Measurements from ENCODE around the gene GNE.

Gene GNE

DNA sequence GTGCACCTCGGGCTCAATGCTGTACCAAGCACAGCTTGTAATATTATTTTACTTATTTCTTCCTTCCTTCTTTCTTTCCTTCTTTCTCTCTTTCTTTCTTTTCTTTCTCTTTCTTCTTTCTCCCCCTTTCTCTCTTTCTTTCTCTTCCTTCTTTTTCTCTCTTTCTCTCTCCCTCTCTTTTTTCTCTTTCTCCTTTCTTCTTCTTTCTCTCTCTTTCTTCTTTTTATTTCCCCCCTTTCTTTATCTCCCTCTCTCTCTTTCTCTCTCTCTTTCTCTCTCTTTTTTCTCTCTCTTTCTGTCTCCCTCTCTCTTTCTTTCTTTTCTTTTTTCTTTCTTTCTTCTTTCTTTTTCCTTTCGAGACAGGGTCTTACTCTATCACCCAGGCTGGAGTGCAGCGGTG is 32.7 kb upstream of the GNE start:
- H3K36me3 ChIP-seq (ENCODE audit: control insufficient read depth, insufficient read depth, low read length): no peaks in the 10 kb centered on the region
- H3K27me3 ChIP-seq (ENCODE audit: control insufficient read depth, insufficient read depth, low read length): no peaks in the 10 kb centered on the region
- no peak overlapping the region for H3K4me3 ChIP-seq (ENCODE audit: low read length)
- WGBS (ENCODE audit: insufficient coverage, insufficient read length): no CpG with 5 or more reads among the region's 3 CpGs
- H3K9me3 ChIP-seq (ENCODE audit: control insufficient read depth, insufficient read depth, low read length): no peaks in the 10 kb centered on the region
- no peaks in the 10 kb centered on the region for H3K4me1 ChIP-seq (ENCODE audit: control insufficient read depth, insufficient read depth, low read length)
- H3K27ac ChIP-seq (ENCODE audit: low read length): no peak overlapping the region
- DNase-seq (ENCODE audit: low read depth, low spot score): no peak

DNA sequence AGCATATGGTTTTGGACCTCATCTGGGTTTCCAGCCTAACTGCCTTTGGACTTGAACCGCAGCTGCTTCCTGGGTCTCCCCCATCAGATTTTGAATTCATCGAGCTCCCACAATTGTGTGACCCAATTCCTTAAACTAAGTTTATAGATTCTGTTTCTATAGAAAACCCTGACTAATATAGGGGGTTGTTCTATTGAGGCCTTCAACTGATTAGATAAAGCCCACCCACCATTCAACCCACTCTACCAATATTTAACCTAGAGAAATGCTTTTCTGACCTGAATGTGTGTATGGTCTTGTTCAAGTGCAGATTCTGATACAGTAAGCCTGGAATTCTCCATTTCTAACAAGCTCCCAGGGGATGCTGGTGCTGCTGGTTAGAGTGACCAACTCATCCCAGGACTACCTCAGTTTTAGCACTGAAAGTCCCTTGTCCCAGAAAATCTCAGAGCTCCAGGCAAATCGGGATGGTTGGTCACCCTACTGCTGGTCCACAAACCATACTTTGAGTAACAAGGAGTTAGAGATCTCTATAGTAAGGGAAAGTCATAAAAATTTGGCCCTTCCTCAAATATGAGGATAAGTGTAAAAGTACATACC is 31.7 kb upstream of the GNE start:
- no peak overlapping the region for H3K4me3 ChIP-seq (ENCODE audit: low read length)
- H3K27ac ChIP-seq (ENCODE audit: low read length): no peak overlapping the region
- DNase-seq (ENCODE audit: low read depth, low spot score): no peak
- WGBS (ENCODE audit: insufficient coverage, insufficient read length): no CpG with 5 or more reads among the region's 3 CpGs
- no peaks in the 10 kb centered on the region for H3K4me1 ChIP-seq (ENCODE audit: control insufficient read depth, insufficient read depth, low read length)
- no peaks in the 10 kb centered on the region for H3K27me3 ChIP-seq (ENCODE audit: control insufficient read depth, insufficient read depth, low read length)
- no peaks in the 10 kb centered on the region for H3K36me3 ChIP-seq (ENCODE audit: control insufficient read depth, insufficient read depth, low read length)
- H3K9me3 ChIP-seq (ENCODE audit: control insufficient read depth, insufficient read depth, low read length): no peaks in the 10 kb centered on the region

DNA sequence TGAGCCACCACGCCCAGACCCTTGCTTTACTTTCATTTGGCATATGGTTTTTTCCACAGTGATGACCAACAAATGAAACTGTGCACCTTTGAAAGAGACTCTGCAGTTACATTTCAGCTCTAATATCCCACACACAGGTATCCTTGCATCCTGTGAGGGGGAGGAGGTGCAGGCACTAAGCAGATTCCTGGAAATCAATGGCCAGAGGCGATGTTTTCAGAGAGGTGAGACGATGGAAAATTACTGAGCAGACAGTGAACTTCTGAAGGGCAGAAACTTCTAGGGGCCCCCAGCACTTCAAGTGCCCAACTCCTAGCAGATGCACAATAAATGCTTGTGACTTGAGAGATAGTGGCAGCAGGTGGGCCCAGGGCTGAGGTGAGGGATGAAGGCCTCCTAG is 29.8 kb upstream of the GNE start:
- Histone ChIP-seq H3K4me3 (ENCODE audit: low read length) (no peak overlapping the region), H3K27me3 (ENCODE audit: control insufficient read depth, insufficient read depth, low read length) (no peaks in the 10 kb centered on the region), H3K9me3 (ENCODE audit: control insufficient read depth, insufficient read depth, low read length) (no peaks in the 10 kb centered on the region), H3K27ac (ENCODE audit: low read length) (no peak overlapping the region), H3K36me3 (ENCODE audit: control insufficient read depth, insufficient read depth, low read length) (no peaks in the 10 kb centered on the region), H3K4me1 (ENCODE audit: control insufficient read depth, insufficient read depth, low read length) (no peaks in the 10 kb centered on the region)
- no peak for DNase-seq (ENCODE audit: low read depth, low spot score)
- no CpG with 5 or more reads among the region's 3 CpGs for WGBS (ENCODE audit: insufficient coverage, insufficient read length)

DNA sequence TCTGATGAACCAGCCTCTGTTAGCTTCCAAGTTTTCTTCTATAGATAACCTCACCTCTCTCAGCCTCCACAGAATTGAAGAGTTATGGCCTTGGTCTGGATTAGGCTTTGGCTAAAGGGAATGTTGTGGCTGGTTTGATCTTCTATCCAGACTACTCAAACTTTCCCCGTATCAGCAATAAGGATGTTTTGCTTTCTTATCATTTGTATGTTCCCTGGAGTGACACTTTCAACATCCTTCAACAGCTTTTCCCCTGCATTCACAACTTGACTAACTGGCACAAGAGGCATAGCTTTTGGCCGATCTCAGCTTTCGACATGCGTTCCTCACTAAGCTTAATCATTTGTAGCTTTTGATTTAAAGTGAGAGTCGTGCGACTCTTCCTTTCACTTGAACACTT is 28.1 kb upstream of the GNE start:
- Histone ChIP-seq H3K27me3 (ENCODE audit: control insufficient read depth, insufficient read depth, low read length) (no peaks in the 10 kb centered on the region), H3K27ac (ENCODE audit: low read length) (no peak overlapping the region), H3K9me3 (ENCODE audit: control insufficient read depth, insufficient read depth, low read length) (no peaks in the 10 kb centered on the region), H3K4me3 (ENCODE audit: low read length) (no peak overlapping the region), H3K4me1 (ENCODE audit: control insufficient read depth, insufficient read depth, low read length) (no peaks in the 10 kb centered on the region), H3K36me3 (ENCODE audit: control insufficient read depth, insufficient read depth, low read length) (no peaks in the 10 kb centered on the region)
- no CpG with 5 or more reads among the region's 6 CpGs for WGBS (ENCODE audit: insufficient coverage, insufficient read length)
- DNase-seq (ENCODE audit: low read depth, low spot score): no peak

DNA sequence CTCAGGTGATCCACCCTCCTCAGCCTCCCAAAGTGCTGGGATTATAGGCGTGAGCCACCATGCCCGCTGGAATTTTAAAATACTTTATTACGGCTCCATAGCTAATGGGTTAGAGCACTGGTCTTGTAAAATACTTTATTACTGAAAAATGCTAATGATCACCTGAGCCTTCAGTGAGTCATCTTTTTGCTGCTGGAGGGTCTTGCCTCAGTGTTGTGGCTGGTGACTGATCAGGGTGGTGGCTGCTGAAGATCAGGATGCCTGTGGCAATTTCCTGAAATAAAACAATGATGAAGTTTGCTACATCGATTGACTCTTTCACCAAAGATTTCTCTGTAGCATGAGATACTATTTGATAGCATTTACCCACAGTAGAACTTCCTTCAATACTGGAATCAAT is 26.0 kb upstream of the GNE start:
- no CpG with 5 or more reads among the region's 4 CpGs for WGBS (ENCODE audit: insufficient coverage, insufficient read length)
- no peaks in the 10 kb centered on the region for H3K9me3 ChIP-seq (ENCODE audit: control insufficient read depth, insufficient read depth, low read length)
- no peak overlapping the region for H3K27ac ChIP-seq (ENCODE audit: low read length)
- H3K4me1 ChIP-seq (ENCODE audit: control insufficient read depth, insufficient read depth, low read length): no peaks in the 10 kb centered on the region
- DNase-seq (ENCODE audit: low read depth, low spot score): no peak
- no peak overlapping the region for H3K4me3 ChIP-seq (ENCODE audit: low read length)
- no peaks in the 10 kb centered on the region for H3K27me3 ChIP-seq (ENCODE audit: control insufficient read depth, insufficient read depth, low read length)
- no peaks in the 10 kb centered on the region for H3K36me3 ChIP-seq (ENCODE audit: control insufficient read depth, insufficient read depth, low read length)

DNA sequence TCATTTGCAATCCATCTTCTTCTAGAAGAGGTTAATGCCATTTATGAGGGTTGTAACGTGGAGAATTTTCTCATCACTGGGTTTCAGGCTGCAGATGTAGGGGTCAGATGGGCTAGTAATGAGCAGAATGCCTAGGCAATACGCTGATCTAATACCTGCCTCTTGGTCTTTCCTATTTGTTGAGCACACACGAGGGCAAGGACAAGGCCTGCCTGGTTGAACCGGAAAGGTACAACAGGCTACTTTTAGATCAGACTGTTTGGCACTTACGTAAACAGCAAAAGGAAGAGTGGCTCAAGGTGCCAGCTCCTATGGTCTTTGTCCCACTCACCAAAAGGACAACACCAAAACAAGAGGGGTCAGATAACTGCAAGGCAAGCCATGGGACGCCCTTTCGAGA is 24.0 kb upstream of the GNE start:
- Histone ChIP-seq H3K27ac (ENCODE audit: low read length) (no peak overlapping the region), H3K4me1 (ENCODE audit: control insufficient read depth, insufficient read depth, low read length) (no peaks in the 10 kb centered on the region), H3K4me3 (ENCODE audit: low read length) (no peak overlapping the region), H3K9me3 (ENCODE audit: control insufficient read depth, insufficient read depth, low read length) (no peaks in the 10 kb centered on the region), H3K27me3 (ENCODE audit: control insufficient read depth, insufficient read depth, low read length) (no peaks in the 10 kb centered on the region), H3K36me3 (ENCODE audit: control insufficient read depth, insufficient read depth, low read length) (no peaks in the 10 kb centered on the region)
- no CpG with 5 or more reads among the region's 7 CpGs for WGBS (ENCODE audit: insufficient coverage, insufficient read length)
- DNase-seq (ENCODE audit: low read depth, low spot score): no peak

DNA sequence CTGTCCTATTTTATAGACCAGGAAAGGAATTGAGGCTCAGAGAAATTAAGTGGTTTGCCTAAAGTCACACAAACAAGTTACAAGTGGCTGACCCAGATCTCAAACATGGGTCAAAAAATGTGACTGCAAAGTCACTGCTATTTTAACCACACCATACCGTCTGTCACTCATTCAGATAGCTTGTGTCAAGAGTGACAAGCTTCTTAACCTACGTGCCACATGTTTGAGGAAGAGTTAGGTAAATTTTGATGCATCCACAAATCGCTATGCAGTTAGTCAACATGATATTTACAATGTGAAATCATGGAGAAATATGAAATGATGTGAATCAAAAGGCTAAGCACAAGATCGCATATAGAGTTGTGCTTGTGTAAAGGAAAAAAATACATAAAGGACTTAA is 22.7 kb upstream of the GNE start:
- DNase-seq (ENCODE audit: low read depth, low spot score): no peak
- no CpG with 5 or more reads among the region's 4 CpGs for WGBS (ENCODE audit: insufficient coverage, insufficient read length)
- Histone ChIP-seq H3K36me3 (ENCODE audit: control insufficient read depth, insufficient read depth, low read length) (no peaks in the 10 kb centered on the region), H3K9me3 (ENCODE audit: control insufficient read depth, insufficient read depth, low read length) (no peaks in the 10 kb centered on the region), H3K27me3 (ENCODE audit: control insufficient read depth, insufficient read depth, low read length) (no peaks in the 10 kb centered on the region), H3K4me3 (ENCODE audit: low read length) (no peak overlapping the region), H3K27ac (ENCODE audit: low read length) (no peak overlapping the region), H3K4me1 (ENCODE audit: control insufficient read depth, insufficient read depth, low read length) (no peaks in the 10 kb centered on the region)

DNA sequence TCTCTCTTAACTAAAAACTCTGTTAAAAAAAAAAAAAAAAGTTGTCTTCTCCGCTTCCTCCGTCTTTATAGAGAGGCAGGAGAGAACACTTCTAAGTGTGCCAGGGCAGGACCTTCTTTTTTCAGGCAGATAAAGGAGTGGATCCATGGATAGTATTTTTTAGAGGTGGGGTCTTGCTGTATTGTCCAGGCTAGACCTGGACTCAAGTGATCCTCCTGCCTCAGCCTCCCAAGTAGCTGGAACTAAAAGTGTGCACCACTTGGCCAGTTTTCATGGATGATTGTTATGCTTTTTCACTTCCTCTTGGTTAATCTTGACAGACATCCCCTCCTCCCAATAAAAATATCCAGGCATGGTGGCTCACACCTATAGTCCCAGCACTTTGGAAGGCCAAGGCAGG is 20.0 kb upstream of the GNE start:
- no peaks in the 10 kb centered on the region for H3K27me3 ChIP-seq (ENCODE audit: control insufficient read depth, insufficient read depth, low read length)
- WGBS (ENCODE audit: insufficient coverage, insufficient read length): no CpG with 5 or more reads among the region's 2 CpGs

DNA sequence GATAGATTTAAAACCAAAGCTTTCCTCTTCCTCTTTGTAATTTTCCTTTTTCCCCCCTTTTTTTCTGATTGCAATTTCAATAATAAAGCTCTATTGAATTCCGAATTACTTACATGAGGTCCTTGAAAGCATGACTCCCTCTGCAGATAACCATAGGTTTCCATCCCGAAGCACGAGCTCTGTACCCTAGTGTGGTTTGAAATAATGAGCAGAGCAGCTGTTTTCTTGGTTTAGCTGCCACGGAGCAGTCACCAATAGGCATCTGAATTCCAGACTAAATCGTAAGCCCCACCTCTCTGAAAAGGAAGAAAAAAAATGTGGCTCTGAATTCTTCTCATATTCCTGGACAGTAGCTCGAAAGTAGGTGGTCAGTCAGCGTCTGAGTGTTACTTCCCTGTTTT is 18.5 kb upstream of the GNE start:
- Histone ChIP-seq H3K4me1 (ENCODE audit: control insufficient read depth, insufficient read depth, low read length) (no peaks in the 10 kb centered on the region), H3K27ac (ENCODE audit: low read length) (no peak overlapping the region), H3K9me3 (ENCODE audit: control insufficient read depth, insufficient read depth, low read length) (no peaks in the 10 kb centered on the region), H3K36me3 (ENCODE audit: control insufficient read depth, insufficient read depth, low read length) (no peaks in the 10 kb centered on the region), H3K27me3 (ENCODE audit: control insufficient read depth, insufficient read depth, low read length) (no peaks in the 10 kb centered on the region), H3K4me3 (ENCODE audit: low read length) (no peak overlapping the region)
- no peak for DNase-seq (ENCODE audit: low read depth, low spot score)
- no CpG with 5 or more reads among the region's 7 CpGs for WGBS (ENCODE audit: insufficient coverage, insufficient read length)

More for the DNA sequence above, 20.0 kb upstream of the GNE start:
- Histone ChIP-seq H3K9me3 (ENCODE audit: control insufficient read depth, insufficient read depth, low read length) (no peaks in the 10 kb centered on the region), H3K27ac (ENCODE audit: low read length) (no peak overlapping the region), H3K36me3 (ENCODE audit: control insufficient read depth, insufficient read depth, low read length) (no peaks in the 10 kb centered on the region), H3K4me1 (ENCODE audit: control insufficient read depth, insufficient read depth, low read length) (no peaks in the 10 kb centered on the region), H3K4me3 (ENCODE audit: low read length) (no peak overlapping the region)
- DNase-seq (ENCODE audit: low read depth, low spot score): no peak

DNA sequence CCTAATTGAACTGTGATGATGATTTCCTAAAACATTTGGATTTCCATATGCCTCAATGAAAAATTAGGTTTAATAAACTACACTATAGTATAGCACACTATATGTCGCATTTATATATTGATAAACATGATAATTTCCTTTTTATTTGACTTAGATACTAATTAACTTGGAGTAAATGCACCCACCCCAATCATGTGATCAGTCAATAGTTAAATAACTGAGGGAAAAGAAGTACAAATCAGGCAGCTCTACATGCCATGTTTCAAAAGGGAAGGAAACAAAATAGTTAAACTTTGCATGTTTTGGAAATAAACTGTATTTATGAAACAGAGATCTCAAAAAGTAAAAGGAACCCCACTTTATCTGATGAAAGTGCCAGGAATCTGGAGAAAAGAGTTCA is 18.0 kb upstream of the GNE start:
- H3K27ac ChIP-seq (ENCODE audit: low read length): no peak overlapping the region
- H3K4me3 ChIP-seq (ENCODE audit: low read length): no peak overlapping the region
- H3K9me3 ChIP-seq (ENCODE audit: control insufficient read depth, insufficient read depth, low read length): no peaks in the 10 kb centered on the region
- no CpG with 5 or more reads among the region's 1 CpG for WGBS (ENCODE audit: insufficient coverage, insufficient read length)
- H3K27me3 ChIP-seq (ENCODE audit: control insufficient read depth, insufficient read depth, low read length): no peaks in the 10 kb centered on the region
- no peak for DNase-seq (ENCODE audit: low read depth, low spot score)
- H3K4me1 ChIP-seq (ENCODE audit: control insufficient read depth, insufficient read depth, low read length): no peaks in the 10 kb centered on the region
- no peaks in the 10 kb centered on the region for H3K36me3 ChIP-seq (ENCODE audit: control insufficient read depth, insufficient read depth, low read length)

DNA sequence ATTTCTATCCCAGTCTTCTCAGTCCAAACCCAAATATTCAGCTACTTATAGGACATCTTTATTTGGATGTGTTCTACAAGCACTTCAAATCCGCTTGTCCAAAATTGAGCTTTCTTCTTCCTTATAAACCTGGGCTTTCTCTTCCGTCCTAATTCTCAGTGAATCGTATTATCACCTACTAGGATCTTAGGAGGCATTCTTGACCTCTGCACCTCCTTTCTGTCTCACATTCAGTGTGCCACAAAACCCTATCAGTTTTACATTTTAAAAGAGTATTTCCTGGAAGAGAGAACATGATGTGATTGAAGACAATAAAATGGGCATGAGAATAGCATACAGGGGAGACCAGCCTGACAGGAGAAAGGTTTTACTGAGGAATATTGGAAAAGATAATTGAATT is 16.8 kb upstream of the GNE start:
- Histone ChIP-seq H3K27me3 (ENCODE audit: control insufficient read depth, insufficient read depth, low read length) (no peaks in the 10 kb centered on the region), H3K36me3 (ENCODE audit: control insufficient read depth, insufficient read depth, low read length) (no peaks in the 10 kb centered on the region), H3K9me3 (ENCODE audit: control insufficient read depth, insufficient read depth, low read length) (no peaks in the 10 kb centered on the region), H3K4me3 (ENCODE audit: low read length) (no peak overlapping the region), H3K4me1 (ENCODE audit: control insufficient read depth, insufficient read depth, low read length) (no peaks in the 10 kb centered on the region), H3K27ac (ENCODE audit: low read length) (no peak overlapping the region)
- no peak for DNase-seq (ENCODE audit: low read depth, low spot score)
- no CpG with 5 or more reads among the region's 3 CpGs for WGBS (ENCODE audit: insufficient coverage, insufficient read length)

Data from iPS DF 6.9 (cell line).